GM19193 (cell line): ENCODE data around the gene DPF3.

Experiments
- POLR2A ChIP-seq: IDR thresholded peaks from 4 replicates; pipeline ENCODE4 v1.6.1; 2011; ENCODE audit not compliant: insufficient read depth, insufficient read length; ENCODE audit errors: extremely low read depth

DPF3 gene

DNA sequence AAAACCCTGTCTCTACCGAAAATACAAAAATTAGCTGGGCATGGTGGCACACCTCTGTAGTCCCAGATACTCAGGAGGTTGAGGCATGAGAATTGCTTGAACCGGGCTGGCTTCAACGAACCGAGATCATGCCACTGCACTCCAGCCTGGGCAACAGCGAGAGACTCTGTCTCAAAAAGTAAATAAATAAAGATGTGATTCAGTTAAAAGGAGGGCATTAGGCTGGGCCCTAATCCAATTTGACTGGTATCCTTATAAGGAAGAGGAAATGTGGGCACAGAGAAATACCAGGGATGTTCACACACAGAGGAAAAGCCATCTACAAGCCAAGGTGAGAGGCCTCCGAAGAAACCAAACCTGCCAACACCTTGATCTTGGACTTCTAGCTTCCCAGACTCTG is 22.3 kb upstream of the DPF3 start:
- no peak for TF ChIP-seq POLR2A

DNA sequence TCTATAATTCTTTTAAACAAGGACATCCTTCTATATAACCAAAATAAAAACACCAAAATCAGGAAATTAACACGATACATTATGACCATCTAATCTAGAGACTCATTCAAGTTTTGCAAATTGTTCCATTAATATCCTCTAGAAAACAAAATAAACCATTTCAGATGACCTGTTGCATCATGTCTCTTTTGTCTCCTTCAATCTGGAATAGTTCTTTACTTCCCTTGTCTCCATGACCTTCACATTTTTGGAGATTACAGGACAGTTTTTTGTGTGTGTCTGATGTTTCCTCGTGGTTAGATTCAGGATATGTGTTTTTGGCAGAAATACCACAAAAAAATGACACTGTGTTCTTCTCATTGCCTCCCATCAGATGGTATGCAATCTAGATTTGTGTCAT is 19.9 kb upstream of the DPF3 start:
- TF ChIP-seq POLR2A: no peak

DNA sequence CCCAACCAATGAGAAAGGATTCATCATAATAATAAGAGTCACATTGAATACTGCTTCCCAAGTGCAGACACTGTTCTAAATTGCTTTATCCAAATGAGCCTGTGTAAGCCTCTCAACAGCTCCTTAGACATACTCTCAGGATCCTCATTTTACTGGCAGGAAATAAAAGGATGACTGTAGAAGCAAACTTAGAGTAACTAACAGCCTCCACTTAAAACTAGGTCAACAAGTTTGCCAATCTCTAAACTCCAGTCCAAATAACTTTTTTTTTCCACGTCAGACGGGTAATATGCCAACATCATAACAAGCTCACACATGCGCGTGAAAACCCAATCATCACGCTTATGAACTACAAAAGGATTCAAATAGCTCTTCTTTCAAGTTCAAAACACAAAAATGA is 15.3 kb upstream of the DPF3 start:
- TF ChIP-seq POLR2A: no peak

- no peak for TF ChIP-seq POLR2A
These were observed 14.0 kb upstream of the DPF3 start for GRCh38 chr14:72907886-72908285.

GRCh38 chr14:72906879-72907278 is 13.0 kb upstream of the DPF3 start:
- no peak for TF ChIP-seq POLR2A

- TF ChIP-seq POLR2A: no peak
These were observed 12.4 kb upstream of the DPF3 start for GRCh38 chr14:72906316-72906715.

DNA sequence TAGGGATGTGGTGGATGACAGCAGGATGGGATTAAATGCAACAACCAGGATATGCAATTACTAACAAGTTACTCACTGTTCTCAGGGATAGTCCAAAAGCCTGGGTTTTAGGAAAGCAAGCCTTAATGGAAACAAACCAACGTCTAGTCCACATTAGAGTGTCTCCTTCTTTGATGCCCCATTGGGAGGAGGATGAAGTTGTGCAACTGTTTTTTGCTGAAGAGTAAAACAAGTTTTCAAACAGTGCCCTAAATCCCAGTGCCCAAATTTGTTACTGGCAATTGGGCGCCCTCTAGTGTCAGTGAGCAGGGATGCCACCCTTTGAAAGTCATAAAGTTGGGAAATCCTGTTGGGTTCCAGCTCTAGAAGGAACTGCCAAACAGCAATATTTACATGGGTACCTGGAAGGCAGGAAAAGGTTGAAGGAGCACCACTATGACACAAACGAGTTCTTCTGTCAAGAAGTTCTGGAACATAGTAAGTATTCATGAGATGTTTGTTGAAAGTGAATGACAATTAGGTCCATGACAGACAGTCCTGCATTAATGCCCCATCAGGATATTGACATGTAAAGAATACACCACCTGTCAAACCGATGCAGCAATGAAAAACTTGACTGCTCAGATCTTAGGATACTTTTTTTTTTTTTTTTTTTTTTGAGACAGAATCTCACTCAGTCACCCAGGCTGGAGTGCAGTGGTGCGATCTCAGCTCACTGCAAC is 11.1 kb upstream of the DPF3 start:
- no peak for TF ChIP-seq POLR2A

DNA sequence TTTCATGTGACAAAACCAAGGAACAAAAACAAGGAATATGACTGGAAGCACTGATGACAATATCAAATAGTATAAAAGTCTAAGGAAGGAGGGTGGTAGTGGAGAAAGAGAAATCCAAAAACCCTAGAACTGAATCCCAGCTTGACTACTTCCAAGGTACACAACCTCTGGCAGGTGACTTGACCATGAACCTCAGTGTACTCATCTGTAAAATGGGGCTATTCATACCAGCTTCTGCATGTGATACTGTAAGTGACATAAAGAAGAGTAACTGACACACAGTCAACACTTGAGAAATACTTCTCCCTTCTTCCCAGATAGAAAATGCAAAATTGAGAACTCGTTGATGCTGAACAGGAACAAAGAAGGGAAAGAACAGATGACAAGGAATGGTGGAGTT is 10.3 kb upstream of the DPF3 start:
- TF ChIP-seq POLR2A: no peak

DNA sequence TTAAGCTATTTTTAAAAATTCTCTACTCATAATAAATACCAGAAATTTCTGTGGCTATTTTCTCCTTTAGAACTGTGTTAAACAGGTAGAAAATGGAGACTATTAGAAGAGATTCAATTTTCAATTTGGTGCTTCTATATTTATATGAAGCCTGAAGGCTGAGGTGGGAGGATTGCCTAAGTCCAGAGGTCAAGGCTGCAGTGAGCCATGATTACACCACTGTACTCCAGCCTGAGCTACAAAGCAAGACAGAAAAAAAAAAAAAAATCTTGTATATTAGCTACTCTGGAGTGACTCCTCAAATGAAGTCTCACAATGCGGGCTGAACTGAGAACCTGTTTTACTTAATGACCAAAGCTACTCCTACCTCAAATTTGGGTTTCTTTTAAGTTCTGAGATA is 9.8 kb upstream of the DPF3 start:
- TF ChIP-seq POLR2A: no peak

- TF ChIP-seq POLR2A: no peak
These were observed 9.1 kb upstream of the DPF3 start for GRCh38 chr14:72902801-72903530.

- TF ChIP-seq POLR2A: no peak
These were observed 7.5 kb upstream of the DPF3 start for GRCh38 chr14:72901361-72901760.

- no peak for TF ChIP-seq POLR2A
These were observed 4.5 kb upstream of the DPF3 start for GRCh38 chr14:72898448-72898847.

GRCh38 chr14:72894623-72895378 is 900 bp upstream of the DPF3 start:
- TF ChIP-seq POLR2A: no peak

DNA sequence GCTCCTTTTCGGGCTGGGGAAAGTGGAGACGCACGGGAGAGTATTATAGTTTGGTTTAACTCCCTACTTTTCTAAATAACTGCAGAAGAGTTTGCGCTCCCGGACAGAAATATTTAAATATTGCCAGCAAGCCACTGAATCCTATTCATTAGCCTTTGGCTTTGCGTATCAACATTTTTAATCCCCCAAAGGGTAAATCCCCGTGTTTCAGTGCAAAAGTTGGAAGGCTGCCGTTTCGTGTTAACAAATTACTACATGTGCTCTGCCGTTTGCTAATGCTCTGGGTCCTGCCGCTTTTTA is 372 bp upstream of the DPF3 start:
- TF ChIP-seq POLR2A: no peak

- TF ChIP-seq POLR2A: no peak
These were observed 844 bp downstream of the DPF3 start for GRCh38 chr14:72892879-72893635.
